Motor neuron (in vitro differentiated cells): ENCODE measurements around the gene NEK3. TPM values are rescaled to one million over a fixed set of nuclear protein-coding genes. Genes with fewer than 3 reads are reported as not detected.

Experiments
- ATAC-seq, 8 experiments: fragments of 200-7000 bp; cut with Tn5 transposase; replicated peaks in 6 of 8; 2 replicates each; pipeline ENCODE4 v1.8.0; 2021; ENCODE audit warnings: mild to moderate bottlenecking in 8 of 8, moderate library complexity in 8 of 8
- H3K27ac ChIP-seq, 2 donors: fragments of 250-450 bp; sonication (Bioruptor Pico); 2 replicates each; pipeline ENCODE4 v1.9.0; 2021; ENCODE audit warnings: antibody characterized with exemption in 2 of 2, mild to moderate bottlenecking in 2 of 2, moderate library complexity in 1 of 2
- H3K4me1 ChIP-seq, 2 donors: fragments of 250-450 bp; sonication (Bioruptor Pico); replicated peaks in 1 of 2; 2 replicates each; pipeline ENCODE4 v1.6.1; 2021; ENCODE audit warnings: antibody characterized with exemption in 2 of 2, mild to moderate bottlenecking in 2 of 2, moderate library complexity in 1 of 2
- H3K4me3 ChIP-seq, 5 donors: fragments of 250-450 bp; sonication (Bioruptor Pico); 2 replicates each; pipeline ENCODE4 v1.9.0; 2021; ENCODE audit warnings: antibody characterized with exemption in 5 of 5, mild to moderate bottlenecking in 5 of 5, moderate library complexity in 4 of 5
- WGBS, 10 experiments: fragments of 450-650 bp; shearing (Covaris generic); methylation state at CpG; one replicate each; pipeline ENCODE4 v1.0.0; 2022; 5-methylcytosine and 5-hydroxymethylcytosine counted together
- in situ Hi-C, 9 experiments: fragments of 400-800 bp; cut with MboI; loops; one replicate each; pipeline ENCODE4 v1.15.0; 2021; ENCODE audit warnings: low sequenced_read_pairs in 9 of 9, low pct_unique_long_range_greater_than_20kb in 2 of 9; ENCODE audit not compliant: unreplicated experiment in 9 of 9
- total RNA-seq, 8 experiments: library from RNA; unstranded; fragments of 300-600 nt; gene quantifications; 2 replicates each; pipeline versions ENCODE4 v1.2.3 to v1.2.4, GENCODE V29; 2022

The NEK3 gene
- total RNA-seq, 8 experiments from 2014 or later = 7.5 to 26.4 (median 21.5) TPM

DNA sequence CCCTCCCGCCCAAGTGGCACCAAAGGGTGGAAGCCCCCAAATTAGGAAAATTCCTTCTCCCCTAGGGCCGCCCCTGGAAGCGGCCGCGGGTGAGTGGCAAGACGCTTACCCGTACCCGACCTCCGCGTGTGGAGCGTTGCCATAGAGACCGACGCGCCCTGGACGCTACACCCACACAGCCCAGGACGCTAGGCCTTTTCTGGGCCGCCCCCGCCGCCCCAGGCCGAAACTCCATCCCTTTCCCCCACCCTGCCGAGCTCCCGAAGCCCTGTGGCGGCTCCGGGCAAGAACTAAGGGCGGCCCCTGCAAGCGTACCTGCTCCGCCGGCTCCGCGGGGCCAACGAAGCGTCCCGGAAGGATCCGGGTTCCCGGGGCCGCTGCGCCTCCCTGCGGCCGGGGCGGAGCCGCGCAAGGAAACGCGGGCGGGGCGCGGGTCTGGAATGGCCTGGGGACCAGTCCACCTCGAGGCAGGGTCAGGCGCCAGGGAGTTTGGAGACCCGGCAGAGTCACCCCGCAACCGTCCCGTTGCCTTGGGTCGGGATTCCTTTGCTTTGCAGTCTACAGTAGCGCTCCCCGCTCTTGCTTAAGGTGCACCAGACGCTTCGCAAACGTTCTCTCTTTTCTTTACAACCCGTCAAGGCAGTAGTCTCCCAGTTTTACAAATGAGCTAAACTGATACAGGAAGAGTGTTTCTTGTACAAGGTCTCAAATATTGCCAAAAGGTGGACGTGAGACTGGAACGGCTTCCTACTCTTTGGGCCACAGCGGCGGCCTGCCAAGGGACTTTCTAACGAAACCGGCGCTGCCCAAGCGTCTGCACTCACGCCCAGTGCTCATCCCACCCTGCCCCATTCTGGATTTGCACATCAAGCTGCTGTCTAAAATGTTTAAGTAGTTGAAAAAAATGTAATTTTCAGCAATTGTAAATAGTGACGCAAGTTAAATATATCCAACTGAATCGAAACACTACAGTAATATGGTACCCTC lies 30.4 kb downstream of the NEK3 start, which contains the start of gene NEK5:
Gene NEK5, minus strand, starts transcription at position 360 of the 987 bp plus-strand sequence. CDS start 1,591 bp downstream, outside the sequence.
- peak within 1 kb of the TSS; percentile 54 to 89 (median 69) for H3K4me3 ChIP-seq
- H3K27ac ChIP-seq = no peak within 1 kb of the TSS
- peak; percentile 81 to 92 (median 90) for ATAC-seq
- peaks cover 0 to 4% of the 10 kb centered on the region in 2 donors for H3K4me1 ChIP-seq
- in situ Hi-C loops = loop anchor here in 5 of 9 experiments (10.0 to 25.0 kb wide), 3 partner anchors 217 to 317 kb away; partner anchors contain the start of gene DHRS12 (in 3 of the 5)
- 17 to 86% (median 75%) methylated on average over 1 to 36 of the region's 71 CpGs; no CpG with 5 or more reads in 1 of the 10 experiments for WGBS, 10 experiments

DNA sequence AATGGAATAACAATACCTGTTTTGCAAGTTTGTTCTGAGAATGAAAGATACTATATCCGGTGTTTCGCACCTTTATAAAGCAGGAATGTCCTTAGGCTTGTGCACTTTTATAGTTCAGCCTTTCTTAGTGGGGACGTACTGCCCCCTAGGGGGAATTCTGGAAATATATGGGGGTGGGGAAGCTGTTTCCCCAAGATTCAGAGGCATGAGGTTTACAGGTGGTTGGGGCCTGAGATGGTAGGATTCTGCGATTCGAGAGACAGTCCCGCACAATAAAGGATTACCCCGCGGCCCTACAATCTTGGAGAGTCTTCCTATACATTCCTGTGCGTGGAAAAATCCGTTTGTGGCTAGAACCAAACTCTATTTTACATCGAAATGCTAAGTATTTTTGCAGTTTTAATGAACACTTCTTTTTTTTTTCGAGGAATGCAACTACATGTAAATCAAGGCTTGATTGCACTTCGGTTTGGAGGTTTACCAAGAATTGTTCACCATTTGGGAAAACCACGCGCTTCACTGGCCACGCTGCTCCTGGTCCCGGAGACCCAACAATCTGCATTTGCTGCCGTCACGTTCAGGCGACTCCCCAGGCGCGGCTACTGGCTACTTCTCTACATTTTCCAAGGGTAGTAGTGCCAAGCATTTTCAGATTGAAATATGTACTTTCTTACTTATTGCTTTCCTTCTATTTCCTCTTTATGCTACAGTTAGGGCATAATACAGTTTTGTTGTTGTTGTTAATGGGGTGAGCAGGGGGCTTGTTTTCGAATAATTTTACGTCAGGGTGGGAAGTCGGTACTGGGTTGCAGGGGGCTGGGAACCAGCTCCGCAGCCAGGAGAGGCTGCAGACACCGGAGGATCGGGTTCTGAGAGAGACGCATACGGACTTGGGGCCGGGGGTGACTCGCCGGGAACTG lies 31.4 kb downstream of the NEK3 start:
- in situ Hi-C loops = loop anchor here in 5 of 9 experiments (10.0 to 25.0 kb wide), 3 partner anchors 216 to 316 kb away; partner anchors contain the start of gene DHRS12 (in 3 of the 5)
- Histone ChIP-seq H3K4me3 (peak overlapping the region; percentile 54 to 89 (median 69)), H3K27ac (no peak overlapping the region), H3K4me1 (peaks cover 0 to 4% of the 10 kb centered on the region in 2 donors)
- WGBS, 10 experiments = 0 to 12% (median 3%) methylated on average over 2 to 25 of the region's 33 CpGs
- peak; percentile 57 to 78 (median 64) for ATAC-seq

DNA sequence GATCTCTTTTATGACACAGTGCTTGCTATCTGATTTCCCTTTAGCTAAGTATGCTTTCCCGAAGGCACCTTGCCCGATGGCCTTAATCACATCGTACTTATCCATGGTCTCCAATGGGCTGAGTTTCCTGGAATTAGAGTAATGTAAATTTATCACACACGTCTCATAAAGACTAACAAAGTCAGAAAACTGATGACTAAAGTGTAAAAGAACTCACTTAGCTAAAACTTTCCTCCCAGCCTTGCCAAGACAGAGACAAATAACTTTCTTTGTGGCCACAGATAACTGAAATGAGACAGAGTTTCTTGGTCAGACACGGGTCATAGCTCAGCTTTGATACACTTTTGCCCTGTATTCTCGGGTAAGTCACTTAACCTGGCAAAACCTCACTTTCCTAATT lies 32.0 kb downstream of the NEK3 start:
- in situ Hi-C loops = loop anchor here in 5 of 9 experiments (10.0 to 25.0 kb wide), 3 partner anchors 215 to 315 kb away; partner anchors contain the start of gene DHRS12 (in 3 of the 5)
- peaks cover 0 to 4% of the 10 kb centered on the region in 2 donors for H3K4me1 ChIP-seq
- no peak overlapping the region for H3K27ac ChIP-seq
- 0 to 61% (median 54%) methylated on average over 1 to 6 of the region's 6 CpGs; no CpG with 5 or more reads in 1 of the 10 experiments for WGBS, 10 experiments
- H3K4me3 ChIP-seq = peak overlapping the region in 1 of 5 donors; percentile 69
- ATAC-seq = peak in 1 of 8 experiments; percentile 3

DNA sequence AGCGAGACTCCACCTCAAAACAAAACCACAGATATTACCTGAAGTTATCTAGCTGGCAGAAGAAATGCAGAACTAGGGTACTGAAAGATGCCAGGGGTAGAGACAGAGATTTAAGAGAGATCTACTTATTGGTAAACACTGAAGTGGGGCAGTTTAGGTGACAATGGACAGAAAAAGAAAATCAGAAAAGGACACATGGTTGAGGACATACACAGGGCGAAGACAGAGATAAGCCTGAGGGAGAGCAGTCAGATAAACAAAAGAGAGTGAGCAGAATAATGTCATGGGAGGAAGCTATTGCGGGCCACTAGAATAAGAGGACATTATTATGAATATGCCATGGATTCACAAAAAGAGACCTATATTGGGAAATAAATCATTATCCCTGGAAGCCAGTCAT lies 33.9 kb downstream of the NEK3 start:
- in situ Hi-C loops = loop anchor here in 5 of 9 experiments (10.0 to 25.0 kb wide), 3 partner anchors 213 to 313 kb away; partner anchors contain the start of gene DHRS12 (in 3 of the 5)

DNA sequence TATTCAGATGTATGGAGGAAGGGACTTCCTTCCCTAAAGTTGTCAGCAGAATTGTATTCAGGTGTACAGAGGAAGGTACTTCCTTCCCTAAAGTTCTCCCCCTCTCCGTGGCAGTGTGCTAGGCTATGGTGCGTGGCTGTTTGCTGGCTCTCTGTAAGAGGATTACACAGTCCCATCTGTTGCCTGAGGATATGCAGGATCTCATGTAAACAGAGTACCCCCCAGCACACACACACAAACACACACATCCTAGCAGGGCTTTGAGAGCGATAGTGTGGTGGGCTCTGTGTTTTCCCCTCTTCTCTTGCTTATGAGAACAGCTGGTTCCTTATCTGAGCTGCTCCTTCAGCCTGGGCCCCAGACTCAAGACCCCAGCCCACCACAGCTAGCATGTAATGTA lies 40.8 kb downstream of the NEK3 start:
- 6 to 67% (median 40%) methylated on average over 1 to 3 of the region's 3 CpGs; no CpG with 5 or more reads in 5 of the 10 experiments for WGBS, 10 experiments
- no peak overlapping the region for H3K27ac ChIP-seq
- in situ Hi-C loops = loop anchor here in 1 of 9 experiments (25.0 kb wide), 1 partner anchor 281 kb away; the partner anchor contains the start of gene TMEM272
- H3K4me3 ChIP-seq = no peak overlapping the region
- no peaks in the 10 kb centered on the region for H3K4me1 ChIP-seq
- ATAC-seq = no peak

More for the DNA sequence above, 33.9 kb downstream of the NEK3 start:
- Histone ChIP-seq H3K4me3 (no peak overlapping the region), H3K27ac (no peak overlapping the region), H3K4me1 (peaks cover 0 to 4% of the 10 kb centered on the region in 2 donors)
- no peak for ATAC-seq
- 50 to 100% (median 83%) methylated on average over 1 to 3 of the region's 3 CpGs for WGBS, 10 experiments

DNA sequence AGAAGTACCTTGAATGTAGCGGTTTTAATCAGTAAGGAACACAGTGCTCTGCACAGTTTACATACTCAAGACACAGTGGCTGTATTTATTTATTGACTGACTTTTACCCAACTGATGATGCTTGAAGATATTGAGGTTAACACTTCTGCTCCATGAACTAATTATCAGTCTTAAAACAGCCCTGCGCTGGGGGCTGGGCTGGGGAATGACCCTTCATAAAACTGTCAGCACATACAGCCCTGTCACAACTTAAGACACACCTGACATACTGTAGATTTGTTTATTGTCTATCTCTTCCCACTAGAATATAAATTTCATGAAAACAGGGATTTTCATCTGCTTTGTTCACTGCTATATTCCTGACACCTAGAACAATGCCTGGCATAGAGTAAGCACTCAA lies 41.3 kb downstream of the NEK3 start:
- no peak overlapping the region for H3K4me3 ChIP-seq
- in situ Hi-C loops = loop anchor here in 1 of 9 experiments (25.0 kb wide), 1 partner anchor 281 kb away; the partner anchor contains the start of gene TMEM272
- H3K4me1 ChIP-seq = no peaks in the 10 kb centered on the region
- ATAC-seq = no peak
- WGBS, 10 experiments = 21 to 100% (median 100%) methylated on average over 1 to 2 of the region's 2 CpGs; no CpG with 5 or more reads in 2 of the 10 experiments
- H3K27ac ChIP-seq = no peak overlapping the region

DNA sequence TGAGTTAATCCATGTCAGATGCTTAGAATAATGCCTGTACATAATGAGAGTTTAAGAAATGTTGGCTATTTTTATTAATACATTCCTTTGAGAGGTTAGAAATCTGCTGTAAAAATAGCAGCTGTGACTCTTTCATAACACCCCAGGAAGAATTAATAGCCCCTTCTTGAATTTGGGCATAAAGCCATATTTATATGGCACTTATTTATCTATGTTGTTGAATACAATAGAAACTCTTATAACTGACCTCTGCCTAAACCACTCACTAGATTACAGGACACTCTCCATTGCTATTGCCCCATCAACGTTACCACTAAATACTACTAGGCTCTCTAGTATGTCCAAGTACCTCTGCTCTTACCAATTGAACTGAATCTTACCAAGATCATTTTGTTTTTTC lies 46.8 kb downstream of the NEK3 start:
- Histone ChIP-seq H3K4me1 (peaks cover 0 to 9% of the 10 kb centered on the region in 2 donors), H3K27ac (no peak overlapping the region), H3K4me3 (no peak overlapping the region)
- in situ Hi-C loops = loop anchor here in 1 of 9 experiments (25.0 kb wide), 1 partner anchor 275 kb away; the partner anchor contains the start of gene TMEM272
- ATAC-seq = no peak
- WGBS, 10 experiments = 0 to 100% (median 67%) methylated on average over 1 of the region's 1 CpG; no CpG with 5 or more reads in 3 of the 10 experiments

DNA sequence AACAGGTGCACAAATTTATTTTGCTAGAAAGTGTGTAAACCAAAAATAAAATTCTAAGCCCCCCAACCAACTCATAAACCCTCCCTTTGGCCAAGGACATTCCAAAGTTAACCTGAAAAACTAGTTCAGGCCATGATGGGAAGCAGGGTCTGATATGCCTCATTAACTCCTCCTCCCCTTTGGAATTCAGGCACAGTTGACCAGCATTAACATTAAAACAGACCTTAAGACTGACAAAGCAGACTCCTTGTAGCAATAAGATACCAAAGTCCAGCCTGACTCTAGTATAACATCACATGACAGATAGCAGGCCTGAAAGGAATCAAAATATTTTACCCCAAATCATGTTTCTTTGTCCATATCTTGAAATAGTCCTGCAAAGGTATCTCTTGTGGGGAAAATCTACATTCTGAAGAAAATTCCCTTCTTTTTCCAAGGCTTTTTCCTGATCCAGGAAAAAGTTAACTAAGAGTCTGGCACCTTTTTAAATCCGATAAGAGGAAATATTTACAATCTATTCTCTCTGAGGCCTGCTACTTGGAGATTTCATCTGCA lies 50.2 kb downstream of the NEK3 start:
- Histone ChIP-seq H3K4me3 (no peak overlapping the region), H3K4me1 (peaks cover 0 to 11% of the 10 kb centered on the region in 2 donors), H3K27ac (no peak overlapping the region)
- no peak for ATAC-seq
- 50 to 100% (median 71%) methylated on average over 1 of the region's 1 CpG; no CpG with 5 or more reads in 3 of the 10 experiments for WGBS, 10 experiments
- in situ Hi-C loops = loop anchor here in 1 of 9 experiments (25.0 kb wide), 1 partner anchor 272 kb away; the partner anchor contains the start of gene TMEM272

DNA sequence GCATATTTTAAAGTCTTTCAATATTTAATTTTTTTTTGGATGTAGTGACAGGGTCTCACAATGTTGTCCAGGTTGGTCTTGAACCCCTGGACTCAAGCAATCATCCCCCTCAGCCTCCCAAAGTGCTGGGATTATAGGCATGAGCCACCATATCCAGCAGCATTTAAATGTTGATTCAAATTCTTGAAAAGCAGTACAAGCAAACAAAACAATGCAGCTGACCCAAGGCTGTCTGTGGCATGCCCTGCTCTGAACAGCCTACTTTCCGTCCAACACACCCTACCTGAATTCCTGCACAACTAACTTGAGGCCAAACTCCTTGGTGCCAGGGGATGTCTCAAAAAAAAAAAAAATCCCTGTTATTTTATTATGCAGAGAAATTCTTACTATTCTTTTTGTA lies 53.6 kb downstream of the NEK3 start:
- WGBS, 10 experiments = 77 to 100% (median 89%) methylated on average over 1 of the region's 1 CpG; no CpG with 5 or more reads in 5 of the 10 experiments
- in situ Hi-C loops = loop anchor here in 1 of 9 experiments (25.0 kb wide), 1 partner anchor 269 kb away; the partner anchor contains the start of gene TMEM272
- no peak overlapping the region for H3K27ac ChIP-seq

DNA sequence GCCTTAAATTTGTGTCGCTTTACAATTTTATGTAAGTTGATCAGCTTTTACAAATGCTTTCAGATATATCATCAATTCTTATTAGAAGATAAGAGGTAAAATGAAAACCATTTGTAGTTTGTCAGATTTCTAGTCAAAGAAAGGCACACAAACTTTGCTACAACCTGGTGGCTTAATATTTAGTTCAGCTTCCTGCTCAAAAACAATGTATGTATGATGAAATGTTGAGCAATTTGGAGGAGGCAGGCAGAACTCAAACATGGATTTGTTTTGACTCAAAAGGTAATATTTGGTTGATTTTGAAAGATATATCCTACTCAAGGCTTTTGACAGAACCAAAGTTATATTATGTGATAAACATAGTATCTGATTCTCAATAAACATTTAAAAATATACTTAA lies 54.8 kb downstream of the NEK3 start:
- ATAC-seq = no peak
- no peak overlapping the region for H3K4me3 ChIP-seq
- peaks cover 0 to 4% of the 10 kb centered on the region in 2 donors for H3K4me1 ChIP-seq
- in situ Hi-C loops = loop anchor here in 1 of 9 experiments (25.0 kb wide), 1 partner anchor 267 kb away; the partner anchor contains the start of gene TMEM272
- H3K27ac ChIP-seq = no peak overlapping the region
- 43 to 100% (median 96%) methylated on average over 1 of the region's 1 CpG for WGBS, 10 experiments

More for the DNA sequence above, 53.6 kb downstream of the NEK3 start:
- ATAC-seq = no peak
- no peak overlapping the region for H3K4me3 ChIP-seq
- H3K4me1 ChIP-seq = peaks cover 0 to 4% of the 10 kb centered on the region in 2 donors

DNA sequence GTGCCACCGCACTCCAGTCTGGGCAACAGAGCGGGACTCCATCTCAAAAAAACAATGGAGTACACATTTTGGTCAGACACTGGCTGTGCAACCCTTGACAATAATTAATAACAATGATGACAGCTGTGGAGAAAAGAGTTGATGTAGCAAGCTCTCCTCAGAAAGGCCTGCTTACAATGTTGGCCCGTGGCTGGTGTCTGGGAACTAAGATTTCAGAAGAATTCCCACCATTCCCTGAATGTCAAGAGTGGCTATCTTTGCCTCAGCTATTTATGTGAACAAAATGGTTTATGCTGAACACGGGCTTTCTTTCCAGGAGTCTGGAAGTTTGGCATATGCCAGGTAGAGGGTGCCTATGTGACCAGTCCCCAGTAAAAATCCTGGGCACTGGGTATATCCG lies 56.0 kb downstream of the NEK3 start:
- 48 to 100% (median 83%) methylated on average over 1 to 4 of the region's 5 CpGs; no CpG with 5 or more reads in 1 of the 10 experiments for WGBS, 10 experiments
- no peak overlapping the region for H3K27ac ChIP-seq
- in situ Hi-C loops = loop anchor here in 1 of 9 experiments (25.0 kb wide), 1 partner anchor 266 kb away; the partner anchor contains the start of gene TMEM272
- peaks cover 0 to 2% of the 10 kb centered on the region in 2 donors for H3K4me1 ChIP-seq
- no peak for ATAC-seq
- no peak overlapping the region for H3K4me3 ChIP-seq
